Endodermal cell (in vitro differentiated cells): ENCODE data around the gene ACAD11. TPM values are rescaled to one million over a fixed set of nuclear protein-coding genes. Genes with fewer than 3 reads are reported as not detected.

Experiments used
- DNase-seq: peaks from one replicate; pipeline ENCODE4 v3.0.0-alpha.2; 2017
- H3K27ac ChIP-seq: 2 replicates; pipeline ENCODE4 v1.5.1; 2013; ENCODE audit warnings: mild to moderate bottlenecking, low read depth, low read length, moderate library complexity
- H3K27me3 ChIP-seq: 2 replicates; pipeline ENCODE4 v1.6.1; 2013; ENCODE audit warnings: mild to moderate bottlenecking, low read length, moderate library complexity; ENCODE audit not compliant: insufficient read depth, control insufficient read depth, poor library complexity, severe bottlenecking
- H3K36me3 ChIP-seq: 2 replicates; pipeline ENCODE4 v1.7.0; 2013; ENCODE audit warnings: mild to moderate bottlenecking, low read length, moderate library complexity; ENCODE audit not compliant: control insufficient read depth, insufficient read depth
- H3K4me1 ChIP-seq: one replicate; pipeline ENCODE4 v1.7.0; 2013; ENCODE audit warnings: low read length; ENCODE audit not compliant: control insufficient read depth, insufficient read depth
- H3K4me3 ChIP-seq: 2 replicates; pipeline ENCODE4 v1.5.1; 2013; ENCODE audit warnings: mild to moderate bottlenecking, low read length, moderate library complexity
- H3K9ac ChIP-seq: 2 replicates; pipeline ENCODE4 v1.6.1; 2013; ENCODE audit warnings: mild to moderate bottlenecking, low read length, moderate library complexity; ENCODE audit not compliant: poor library complexity, severe bottlenecking; ENCODE audit errors: extremely low read depth
- H3K9me3 ChIP-seq: 2 replicates; pipeline ENCODE4 v1.6.1; 2013; ENCODE audit warnings: mild to moderate bottlenecking, low read length, moderate library complexity; ENCODE audit not compliant: control insufficient read depth
- H3K27ac Mint-ChIP-seq: 2 replicates; pipeline ENCODE4 v1.8.0; 2020; ENCODE audit warnings: mixed read lengths
- H3K27me3 Mint-ChIP-seq: 2 replicates; pipeline ENCODE4 v1.8.0; 2021; ENCODE audit warnings: mild to moderate bottlenecking, mixed read lengths; ENCODE audit not compliant: insufficient read depth
- H3K36me3 Mint-ChIP-seq: 2 replicates; pipeline ENCODE4 v1.8.0; 2020; ENCODE audit warnings: low read depth, mixed read lengths
- H3K4me1 Mint-ChIP-seq: 2 replicates; pipeline ENCODE4 v1.8.0; 2020; ENCODE audit warnings: mixed read lengths
- H3K4me3 Mint-ChIP-seq: 2 replicates; pipeline ENCODE4 v1.8.0; 2020; ENCODE audit warnings: mild to moderate bottlenecking, moderate library complexity, mixed read lengths
- H3K9me3 Mint-ChIP-seq: 2 replicates; pipeline ENCODE4 v1.8.0; 2020; ENCODE audit warnings: mild to moderate bottlenecking, mixed read lengths
- WGBS, 2 experiments: methylation state at CpG; one replicate each; pipeline versions ENCODE4 v1.1.5 to v1.1.7; 2013; ENCODE audit warnings: missing lambda C conversion rate in 2 of 2, mixed read lengths in 1 of 2; ENCODE audit not compliant: insufficient coverage in 1 of 2, insufficient read length in 1 of 2; 5-methylcytosine and 5-hydroxymethylcytosine counted together
- total RNA-seq, 2 donors: library from RNA; stranded (reverse); fragmentation: NEBNext Ultra II Directional in 1 of 2; extraction: Animal tissue kit (Norgen Biotek cat#: 25700) in 1 of 2; gene quantifications; 2 replicates in 1 of 2; 3 replicates in 1 of 2; pipeline ENCODE4 v1.2.1, GENCODE V29; 2021
- TF ChIP-seq, protein P1 (sequence below): fragments of 200-600 bp; sonication (generic); conservative IDR thresholded peaks from 2 replicates; pipeline ENCODE4 v1.5.0; 2021; ENCODE audit warnings: antibody characterized with exemption, mild to moderate bottlenecking

Gene ACAD11
- total RNA-seq, 2 donors from 2014 or later: 21.4 to 22.8 TPM

DNA sequence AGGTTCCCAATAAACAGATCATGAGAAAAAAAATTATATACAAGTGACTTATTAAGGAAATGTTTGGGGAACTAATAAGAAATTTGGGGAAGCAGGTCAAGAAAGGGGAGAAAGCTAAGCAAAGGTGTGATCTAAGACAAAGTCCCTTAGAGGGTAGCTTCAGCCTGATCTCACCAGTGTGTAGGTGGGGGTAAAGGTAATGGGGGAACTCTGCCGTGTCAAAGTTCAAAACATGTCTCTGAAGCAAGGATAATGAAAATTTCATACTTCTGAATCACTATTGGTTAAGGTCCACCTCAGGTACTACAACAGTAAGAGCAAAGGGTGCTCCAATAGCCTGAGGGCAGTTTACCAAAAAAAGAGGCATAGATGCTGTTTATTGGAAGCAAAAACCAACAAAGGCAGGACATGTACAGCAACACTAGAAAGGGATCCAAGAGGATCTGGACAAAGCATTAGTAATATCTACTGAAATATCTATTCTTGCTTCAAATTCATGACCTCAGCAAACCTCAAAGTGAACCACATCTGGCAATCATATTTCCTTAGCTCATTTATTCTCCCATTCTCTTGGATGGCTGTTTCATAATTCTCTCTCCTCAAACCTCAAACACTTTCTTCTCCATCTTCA, 6.9 kb downstream of the ACAD11 start:
- TF ChIP-seq, protein P1, sequence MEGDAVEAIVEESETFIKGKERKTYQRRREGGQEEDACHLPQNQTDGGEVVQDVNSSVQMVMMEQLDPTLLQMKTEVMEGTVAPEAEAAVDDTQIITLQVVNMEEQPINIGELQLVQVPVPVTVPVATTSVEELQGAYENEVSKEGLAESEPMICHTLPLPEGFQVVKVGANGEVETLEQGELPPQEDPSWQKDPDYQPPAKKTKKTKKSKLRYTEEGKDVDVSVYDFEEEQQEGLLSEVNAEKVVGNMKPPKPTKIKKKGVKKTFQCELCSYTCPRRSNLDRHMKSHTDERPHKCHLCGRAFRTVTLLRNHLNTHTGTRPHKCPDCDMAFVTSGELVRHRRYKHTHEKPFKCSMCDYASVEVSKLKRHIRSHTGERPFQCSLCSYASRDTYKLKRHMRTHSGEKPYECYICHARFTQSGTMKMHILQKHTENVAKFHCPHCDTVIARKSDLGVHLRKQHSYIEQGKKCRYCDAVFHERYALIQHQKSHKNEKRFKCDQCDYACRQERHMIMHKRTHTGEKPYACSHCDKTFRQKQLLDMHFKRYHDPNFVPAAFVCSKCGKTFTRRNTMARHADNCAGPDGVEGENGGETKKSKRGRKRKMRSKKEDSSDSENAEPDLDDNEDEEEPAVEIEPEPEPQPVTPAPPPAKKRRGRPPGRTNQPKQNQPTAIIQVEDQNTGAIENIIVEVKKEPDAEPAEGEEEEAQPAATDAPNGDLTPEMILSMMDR: no peak
- Mint-ChIP-seq H3K4me1 (peaks cover 24% of the 10 kb centered on the region), H3K36me3 (no peaks in the 10 kb centered on the region), H3K4me3 (no peak overlapping the region), H3K9me3 (no peaks in the 10 kb centered on the region), H3K27ac (no peak overlapping the region), H3K27me3 (no peaks in the 10 kb centered on the region)
- peaks cover 9% of the 10 kb centered on the region for H3K4me1 ChIP-seq
- no peak for DNase-seq
- no peak overlapping the region for H3K9ac ChIP-seq
- H3K27ac ChIP-seq: no peak overlapping the region
- H3K27me3 ChIP-seq: no peaks in the 10 kb centered on the region
- peaks cover 3% of the 10 kb centered on the region for H3K9me3 ChIP-seq
- no peak overlapping the region for H3K4me3 ChIP-seq
- H3K36me3 ChIP-seq: no peaks in the 10 kb centered on the region
- WGBS, 2 experiments: 100% methylated on average over 1 of the region's 1 CpG; no CpG with 5 or more reads in 1 of the 2 experiments

DNA sequence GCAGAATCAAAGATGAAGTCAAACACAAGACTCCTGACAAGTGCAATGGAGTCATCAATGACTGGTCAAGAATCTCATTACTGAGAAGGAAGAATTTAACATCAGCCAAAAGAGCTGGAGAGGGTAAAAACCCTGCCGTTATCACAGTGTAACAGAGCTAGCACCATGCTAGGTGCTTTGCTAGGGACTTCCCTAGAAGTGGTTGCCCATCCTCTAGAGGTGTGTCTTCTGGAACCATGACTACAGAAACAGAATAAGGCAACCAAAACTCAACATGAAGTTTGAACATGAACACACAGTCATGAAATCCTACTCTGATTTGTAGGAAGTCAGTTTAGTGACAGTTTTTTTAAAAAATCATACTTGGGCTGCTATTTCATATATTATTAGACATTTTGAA, 9.5 kb downstream of the ACAD11 start:
- 45% methylated on average over 1 of the region's 1 CpG; no CpG with 5 or more reads in 1 of the 2 experiments for WGBS, 2 experiments
- H3K4me1 Mint-ChIP-seq: peaks cover 29% of the 10 kb centered on the region
- peaks cover 13% of the 10 kb centered on the region for H3K4me1 ChIP-seq
- H3K36me3 ChIP-seq: no peaks in the 10 kb centered on the region
- peaks cover 8% of the 10 kb centered on the region for H3K36me3 Mint-ChIP-seq
- no peak for DNase-seq
- H3K27ac Mint-ChIP-seq: no peak overlapping the region
- no peaks in the 10 kb centered on the region for H3K27me3 ChIP-seq
- no peak overlapping the region for H3K4me3 Mint-ChIP-seq
- no peak overlapping the region for H3K9ac ChIP-seq
- TF ChIP-seq, protein P1: no peak
- H3K9me3 Mint-ChIP-seq: peaks cover 6% of the 10 kb centered on the region
- H3K27me3 Mint-ChIP-seq: no peaks in the 10 kb centered on the region
- H3K27ac ChIP-seq: no peak overlapping the region
- no peak overlapping the region for H3K4me3 ChIP-seq
- H3K9me3 ChIP-seq: peaks cover 19% of the 10 kb centered on the region

DNA sequence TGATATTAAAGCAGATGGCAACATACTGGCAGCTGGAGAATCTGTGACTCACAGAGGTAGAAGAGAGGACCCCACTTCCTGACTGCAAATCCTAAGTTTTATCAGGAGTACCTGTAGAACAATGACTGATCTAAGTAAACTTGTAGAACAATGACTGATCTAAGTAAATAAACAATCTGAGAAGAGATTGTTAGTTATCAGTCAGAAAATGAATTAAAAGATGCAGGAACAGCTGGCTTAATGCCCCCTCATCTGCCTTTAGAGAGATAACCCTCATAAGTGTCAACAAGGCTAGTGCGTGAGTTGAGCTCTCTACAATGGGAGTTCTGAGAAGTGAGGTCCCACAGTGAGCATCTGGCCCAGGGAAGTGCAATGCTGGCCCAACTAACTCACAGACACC, 14.6 kb downstream of the ACAD11 start:
- Mint-ChIP-seq H3K4me3 (peak overlapping the region; percentile 4), H3K27me3 (no peaks in the 10 kb centered on the region), H3K27ac (peak overlapping the region; percentile 82), H3K9me3 (peaks cover 6% of the 10 kb centered on the region), H3K36me3 (peaks cover 9% of the 10 kb centered on the region), H3K4me1 (peaks cover 39% of the 10 kb centered on the region)
- TF ChIP-seq, protein P1: no peak
- peaks cover 19% of the 10 kb centered on the region for H3K9me3 ChIP-seq
- no peak overlapping the region for H3K4me3 ChIP-seq
- no peak overlapping the region for H3K9ac ChIP-seq
- H3K36me3 ChIP-seq: no peaks in the 10 kb centered on the region
- H3K27ac ChIP-seq: no peak overlapping the region
- peaks cover 20% of the 10 kb centered on the region for H3K4me1 ChIP-seq
- WGBS, 2 experiments: 23% methylated on average over 1 of the region's 1 CpG; no CpG with 5 or more reads in 1 of the 2 experiments
- DNase-seq: peak; percentile 65
- no peaks in the 10 kb centered on the region for H3K27me3 ChIP-seq
